Esophagus squamous epithelium (tissue), 4 donors: ENCODE measurements around the gene CRNKL1.

Experiments used
- CTCF ChIP-seq, 6 experiments: fragments of 450-650 bp in 4 of 6; fragments of 200-600 bp in 2 of 6; sonication (generic) in 2 of 6; IDR thresholded peaks; one replicate each; pipeline ENCODE4 v1.5.1; 2016 to 2019; ENCODE audit warnings: antibody characterized with exemption in 6 of 6, mild to moderate bottlenecking in 4 of 6, moderate library complexity in 4 of 6
- POLR2A ChIP-seq, 4 donors: fragments of 450-650 bp; IDR thresholded peaks; one replicate each; pipeline ENCODE4 v1.6.1; 2017; ENCODE audit warnings: antibody characterized with exemption in 4 of 4, mild to moderate bottlenecking in 4 of 4, moderate library complexity in 3 of 4

GRCh38 chr20:19991854-19992253, 60.4 kb downstream of the CRNKL1 start:
- TF ChIP-seq POLR2A (IDR thresholded peaks at IDR 0.05) (no peak), CTCF (IDR thresholded peaks at IDR 0.05) (no peak)
